ENCODE results near the gene TMIGD2. TPM values are rescaled to one million over a fixed set of nuclear protein-coding genes. Genes with fewer than 3 reads are reported as not detected.
A peak's percentile ranks its signal among the peaks of the same experiment; 100 is the strongest.

The TMIGD2 gene
- total and polyA plus RNA-seq, 2 experiments from 2014 or later: not detected

GRCh38 chr19:4327252-4327876 is 25.2 kb upstream of the TMIGD2 start:
- H4K20me1 ChIP-seq (ENCODE audit: insufficient read depth, poor library complexity, severe bottlenecking): no peaks in the 10 kb centered on the region
- peak overlapping the region; percentile 55 for H2AFZ ChIP-seq
- no peaks in the 10 kb centered on the region for H3K9me3 ChIP-seq (ENCODE audit: low read depth)
- WGBS (ENCODE audit: low lambda C conversion rate, missing lambda C conversion rate): 36% methylated on average over 17 of the region's 30 CpGs
- TF ChIP-seq, protein P1, sequence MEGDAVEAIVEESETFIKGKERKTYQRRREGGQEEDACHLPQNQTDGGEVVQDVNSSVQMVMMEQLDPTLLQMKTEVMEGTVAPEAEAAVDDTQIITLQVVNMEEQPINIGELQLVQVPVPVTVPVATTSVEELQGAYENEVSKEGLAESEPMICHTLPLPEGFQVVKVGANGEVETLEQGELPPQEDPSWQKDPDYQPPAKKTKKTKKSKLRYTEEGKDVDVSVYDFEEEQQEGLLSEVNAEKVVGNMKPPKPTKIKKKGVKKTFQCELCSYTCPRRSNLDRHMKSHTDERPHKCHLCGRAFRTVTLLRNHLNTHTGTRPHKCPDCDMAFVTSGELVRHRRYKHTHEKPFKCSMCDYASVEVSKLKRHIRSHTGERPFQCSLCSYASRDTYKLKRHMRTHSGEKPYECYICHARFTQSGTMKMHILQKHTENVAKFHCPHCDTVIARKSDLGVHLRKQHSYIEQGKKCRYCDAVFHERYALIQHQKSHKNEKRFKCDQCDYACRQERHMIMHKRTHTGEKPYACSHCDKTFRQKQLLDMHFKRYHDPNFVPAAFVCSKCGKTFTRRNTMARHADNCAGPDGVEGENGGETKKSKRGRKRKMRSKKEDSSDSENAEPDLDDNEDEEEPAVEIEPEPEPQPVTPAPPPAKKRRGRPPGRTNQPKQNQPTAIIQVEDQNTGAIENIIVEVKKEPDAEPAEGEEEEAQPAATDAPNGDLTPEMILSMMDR (IDR thresholded peaks at IDR 0.05; ENCODE audit: poor library complexity): no peak
- TF ChIP-seq EZH2 (IDR thresholded peaks at IDR 0.05; ENCODE audit: borderline replicate concordance) (no peak), EZH2phosphoT487 (IDR thresholded peaks at IDR 0.05; ENCODE audit: low read depth, severe bottlenecking, unreplicated experiment) (no peak)
- no peak overlapping the region for H3K27ac ChIP-seq
- H3K4me2 ChIP-seq: peak overlapping the region; percentile 88
- no peaks in the 10 kb centered on the region for H3K36me3 ChIP-seq (replicated peaks; ENCODE audit: insufficient read depth, low read depth)
- no peak overlapping the region for H3K4me3 ChIP-seq
- no peaks in the 10 kb centered on the region for H3K27me3 ChIP-seq
- H3K79me2 ChIP-seq: no peaks in the 10 kb centered on the region
- H3K9me2 ChIP-seq (replicated peaks; ENCODE audit: insufficient read depth): no peaks in the 10 kb centered on the region
- DNase-seq (ENCODE audit: low spot score): peak; percentile 81
- peaks cover 12% of the 10 kb centered on the region for H3K4me1 ChIP-seq (ENCODE audit: insufficient read depth)

GRCh38 chr19:4326837-4327251 is 24.7 kb upstream of the TMIGD2 start:
- DNase-seq (ENCODE audit: low spot score): no peak

GRCh38 chr19:4326215-4326836 is 24.1 kb upstream of the TMIGD2 start:
- no peaks in the 10 kb centered on the region for H3K79me2 ChIP-seq
- H3K9me3 ChIP-seq (ENCODE audit: low read depth): no peaks in the 10 kb centered on the region
- TF ChIP-seq EZH2 (IDR thresholded peaks at IDR 0.05; ENCODE audit: borderline replicate concordance) (no peak), EZH2phosphoT487 (IDR thresholded peaks at IDR 0.05; ENCODE audit: low read depth, severe bottlenecking, unreplicated experiment) (no peak)
- TF ChIP-seq, protein P1 (IDR thresholded peaks at IDR 0.05; ENCODE audit: poor library complexity): no peak
- WGBS (ENCODE audit: low lambda C conversion rate, missing lambda C conversion rate): 69% methylated on average over 13 of the region's 13 CpGs
- H3K36me3 ChIP-seq (replicated peaks; ENCODE audit: insufficient read depth, low read depth): no peaks in the 10 kb centered on the region
- H4K20me1 ChIP-seq (ENCODE audit: insufficient read depth, poor library complexity, severe bottlenecking): no peaks in the 10 kb centered on the region
- no peak overlapping the region for H3K4me3 ChIP-seq
- DNase-seq (ENCODE audit: low spot score): no peak
- H3K27me3 ChIP-seq: no peaks in the 10 kb centered on the region
- peaks cover 12% of the 10 kb centered on the region for H3K4me1 ChIP-seq (ENCODE audit: insufficient read depth)
- H3K27ac ChIP-seq: no peak overlapping the region
- H3K9me2 ChIP-seq (replicated peaks; ENCODE audit: insufficient read depth): no peaks in the 10 kb centered on the region
- H3K4me2 ChIP-seq: peak overlapping the region; percentile 88
- no peak overlapping the region for H2AFZ ChIP-seq

More at GRCh38 chr19:4326837-4327251, 24.7 kb upstream of the TMIGD2 start:
- H3K27ac ChIP-seq: no peak overlapping the region
- no peaks in the 10 kb centered on the region for H3K79me2 ChIP-seq
- H2AFZ ChIP-seq: no peak overlapping the region
- no peaks in the 10 kb centered on the region for H3K36me3 ChIP-seq (replicated peaks; ENCODE audit: insufficient read depth, low read depth)
- H3K4me2 ChIP-seq: peak overlapping the region; percentile 88
- H3K9me3 ChIP-seq (ENCODE audit: low read depth): no peaks in the 10 kb centered on the region
- H3K27me3 ChIP-seq: no peaks in the 10 kb centered on the region
- WGBS (ENCODE audit: low lambda C conversion rate, missing lambda C conversion rate): 19% methylated on average over 24 of the region's 33 CpGs
- no peak overlapping the region for H3K4me3 ChIP-seq
- H3K9me2 ChIP-seq (replicated peaks; ENCODE audit: insufficient read depth): no peaks in the 10 kb centered on the region
- no peaks in the 10 kb centered on the region for H4K20me1 ChIP-seq (ENCODE audit: insufficient read depth, poor library complexity, severe bottlenecking)
- TF ChIP-seq EZH2phosphoT487 (IDR thresholded peaks at IDR 0.05; ENCODE audit: low read depth, severe bottlenecking, unreplicated experiment) (no peak), EZH2 (IDR thresholded peaks at IDR 0.05; ENCODE audit: borderline replicate concordance) (no peak)
- TF ChIP-seq, protein P1 (IDR thresholded peaks at IDR 0.05; ENCODE audit: poor library complexity): no peak
- peaks cover 12% of the 10 kb centered on the region for H3K4me1 ChIP-seq (ENCODE audit: insufficient read depth)
